Stimulated activated memory B cell treated with anti-CD40 and anti-IgM and Interleukin-4, amounts not matched to agents 10 μg/mL and 1 μg/mL and 100 μg/mL, for 72 hours (primary cell): ENCODE measurements around the gene NKAIN2.

ENCODE experiments used
- ATAC-seq: fragments of 150-1000 bp; cut with Tn5 transposase; 2 replicates; pipeline ENCODE4 v1.10.0; 2021
- H3K27ac Mint-ChIP-seq: one replicate; pipeline ENCODE4 v1.8.0; 2022; ENCODE audit warnings: mild to moderate bottlenecking, mixed read lengths
- H3K27me3 Mint-ChIP-seq: one replicate; pipeline ENCODE4 v1.8.0; 2022; ENCODE audit warnings: mixed read lengths
- H3K36me3 Mint-ChIP-seq: one replicate; pipeline ENCODE4 v1.8.0; 2022; ENCODE audit warnings: mixed read lengths
- H3K4me1 Mint-ChIP-seq: one replicate; pipeline ENCODE4 v1.8.0; 2022; ENCODE audit warnings: mixed read lengths
- H3K4me3 Mint-ChIP-seq: one replicate; pipeline ENCODE4 v1.8.0; 2022; ENCODE audit warnings: mild to moderate bottlenecking, moderate library complexity, mixed read lengths
- H3K9me3 Mint-ChIP-seq: one replicate; pipeline ENCODE4 v1.8.0; 2022; ENCODE audit warnings: mixed read lengths

Gene NKAIN2

GRCh38 chr6:124797224-124797623, 993.6 kb downstream of the NKAIN2 start:
- Mint-ChIP-seq H3K27ac (no peak overlapping the region), H3K36me3 (no peaks in the 10 kb centered on the region), H3K27me3 (no peaks in the 10 kb centered on the region), H3K4me3 (no peak overlapping the region), H3K9me3 (peaks cover 3% of the 10 kb centered on the region), H3K4me1 (no peaks in the 10 kb centered on the region)
- ATAC-seq: no peak

- no peaks in the 10 kb centered on the region for H3K36me3 Mint-ChIP-seq
- no peak overlapping the region for H3K4me3 Mint-ChIP-seq
- no peaks in the 10 kb centered on the region for H3K27me3 Mint-ChIP-seq
- no peak overlapping the region for H3K27ac Mint-ChIP-seq
- no peaks in the 10 kb centered on the region for H3K4me1 Mint-ChIP-seq
- ATAC-seq: no peak
- no peaks in the 10 kb centered on the region for H3K9me3 Mint-ChIP-seq
These were observed 995.4 kb downstream of the NKAIN2 start for GRCh38 chr6:124798942-124799496.

- H3K9me3 Mint-ChIP-seq: no peaks in the 10 kb centered on the region
- H3K4me3 Mint-ChIP-seq: no peak overlapping the region
- no peaks in the 10 kb centered on the region for H3K4me1 Mint-ChIP-seq
- no peaks in the 10 kb centered on the region for H3K36me3 Mint-ChIP-seq
- no peak for ATAC-seq
- no peak overlapping the region for H3K27ac Mint-ChIP-seq
- H3K27me3 Mint-ChIP-seq: no peaks in the 10 kb centered on the region
These were observed 996.0 kb downstream of the NKAIN2 start for GRCh38 chr6:124799638-124800037.

GRCh38 chr6:124800222-124800621, 996.6 kb downstream of the NKAIN2 start:
- Mint-ChIP-seq H3K4me1 (no peaks in the 10 kb centered on the region), H3K4me3 (no peak overlapping the region), H3K27ac (no peak overlapping the region), H3K27me3 (no peaks in the 10 kb centered on the region), H3K36me3 (no peaks in the 10 kb centered on the region), H3K9me3 (no peaks in the 10 kb centered on the region)
- no peak for ATAC-seq

- Mint-ChIP-seq H3K4me3 (no peak overlapping the region), H3K27me3 (no peaks in the 10 kb centered on the region), H3K36me3 (no peaks in the 10 kb centered on the region), H3K4me1 (no peaks in the 10 kb centered on the region), H3K27ac (no peak overlapping the region), H3K9me3 (peaks cover 6% of the 10 kb centered on the region)
- no peak for ATAC-seq
These were observed 1008.4 kb downstream of the NKAIN2 start for GRCh38 chr6:124812067-124812466.

- H3K36me3 Mint-ChIP-seq: no peaks in the 10 kb centered on the region
- no peaks in the 10 kb centered on the region for H3K4me1 Mint-ChIP-seq
- no peak for ATAC-seq
- H3K4me3 Mint-ChIP-seq: no peak overlapping the region
- H3K27ac Mint-ChIP-seq: no peak overlapping the region
- no peaks in the 10 kb centered on the region for H3K27me3 Mint-ChIP-seq
- peaks cover 9% of the 10 kb centered on the region for H3K9me3 Mint-ChIP-seq
These were observed 1015.7 kb downstream of the NKAIN2 start for GRCh38 chr6:124819346-124819745.

GRCh38 chr6:124822204-124822613, 1018.5 kb downstream of the NKAIN2 start:
- Mint-ChIP-seq H3K4me1 (no peaks in the 10 kb centered on the region), H3K4me3 (no peak overlapping the region)

GRCh38 chr6:124822721-124823120, 1019.1 kb downstream of the NKAIN2 start:
- Mint-ChIP-seq H3K27me3 (no peaks in the 10 kb centered on the region), H3K36me3 (no peaks in the 10 kb centered on the region), H3K27ac (no peak overlapping the region), H3K9me3 (peaks cover 6% of the 10 kb centered on the region), H3K4me3 (no peak overlapping the region), H3K4me1 (no peaks in the 10 kb centered on the region)
- ATAC-seq: no peak

More at GRCh38 chr6:124822204-124822613, 1018.5 kb downstream of the NKAIN2 start:
- ATAC-seq: no peak
- no peaks in the 10 kb centered on the region for H3K36me3 Mint-ChIP-seq
- H3K27me3 Mint-ChIP-seq: no peaks in the 10 kb centered on the region
- peaks cover 6% of the 10 kb centered on the region for H3K9me3 Mint-ChIP-seq
- no peak overlapping the region for H3K27ac Mint-ChIP-seq

- no peak for ATAC-seq
- Mint-ChIP-seq H3K27me3 (no peaks in the 10 kb centered on the region), H3K9me3 (peaks cover 6% of the 10 kb centered on the region)
These were observed 1019.8 kb downstream of the NKAIN2 start for GRCh38 chr6:124823240-124824111.

GRCh38 chr6:124825564-124825963, 1021.9 kb downstream of the NKAIN2 start:
- H3K4me1 Mint-ChIP-seq: no peaks in the 10 kb centered on the region
- H3K4me3 Mint-ChIP-seq: no peak overlapping the region
- no peak overlapping the region for H3K27ac Mint-ChIP-seq
- no peaks in the 10 kb centered on the region for H3K9me3 Mint-ChIP-seq
- no peaks in the 10 kb centered on the region for H3K27me3 Mint-ChIP-seq
- ATAC-seq: no peak
- H3K36me3 Mint-ChIP-seq: no peaks in the 10 kb centered on the region

More at GRCh38 chr6:124823240-124824111, 1019.8 kb downstream of the NKAIN2 start:
- H3K4me1 Mint-ChIP-seq: no peaks in the 10 kb centered on the region
- no peak overlapping the region for H3K27ac Mint-ChIP-seq
- no peaks in the 10 kb centered on the region for H3K36me3 Mint-ChIP-seq
- H3K4me3 Mint-ChIP-seq: no peak overlapping the region

GRCh38 chr6:124829822-124830221, 1026.2 kb downstream of the NKAIN2 start:
- no peaks in the 10 kb centered on the region for H3K4me1 Mint-ChIP-seq

GRCh38 chr6:124830506-124830905, 1026.8 kb downstream of the NKAIN2 start:
- Mint-ChIP-seq H3K9me3 (no peaks in the 10 kb centered on the region), H3K36me3 (no peaks in the 10 kb centered on the region), H3K4me3 (no peak overlapping the region), H3K4me1 (no peaks in the 10 kb centered on the region), H3K27me3 (no peaks in the 10 kb centered on the region), H3K27ac (no peak overlapping the region)
- ATAC-seq: no peak

More at GRCh38 chr6:124829822-124830221, 1026.2 kb downstream of the NKAIN2 start:
- H3K4me3 Mint-ChIP-seq: no peak overlapping the region
- H3K27me3 Mint-ChIP-seq: no peaks in the 10 kb centered on the region
- no peaks in the 10 kb centered on the region for H3K9me3 Mint-ChIP-seq
- H3K36me3 Mint-ChIP-seq: no peaks in the 10 kb centered on the region
- no peak overlapping the region for H3K27ac Mint-ChIP-seq
- no peak for ATAC-seq

- H3K4me3 Mint-ChIP-seq: no peak overlapping the region
- no peaks in the 10 kb centered on the region for H3K4me1 Mint-ChIP-seq
- H3K27ac Mint-ChIP-seq: no peak overlapping the region
- H3K36me3 Mint-ChIP-seq: no peaks in the 10 kb centered on the region
- no peaks in the 10 kb centered on the region for H3K9me3 Mint-ChIP-seq
- ATAC-seq: no peak
- H3K27me3 Mint-ChIP-seq: no peaks in the 10 kb centered on the region
These were observed 1050.8 kb downstream of the NKAIN2 start for GRCh38 chr6:124854338-124854922.

GRCh38 chr6:124857746-124858145, 1054.1 kb downstream of the NKAIN2 start:
- Mint-ChIP-seq H3K4me1 (no peaks in the 10 kb centered on the region), H3K27ac (no peak overlapping the region), H3K9me3 (no peaks in the 10 kb centered on the region), H3K4me3 (no peak overlapping the region), H3K27me3 (no peaks in the 10 kb centered on the region), H3K36me3 (no peaks in the 10 kb centered on the region)
- ATAC-seq: no peak

- Mint-ChIP-seq H3K9me3 (peaks cover 4% of the 10 kb centered on the region), H3K4me1 (no peaks in the 10 kb centered on the region), H3K27ac (no peak overlapping the region), H3K4me3 (no peak overlapping the region), H3K36me3 (no peaks in the 10 kb centered on the region), H3K27me3 (no peaks in the 10 kb centered on the region)
- no peak for ATAC-seq
These were observed 1054.9 kb downstream of the NKAIN2 start for GRCh38 chr6:124858564-124858963.

GRCh38 chr6:124859366-124859765, 1055.7 kb downstream of the NKAIN2 start:
- Mint-ChIP-seq H3K4me3 (no peak overlapping the region), H3K4me1 (no peaks in the 10 kb centered on the region), H3K36me3 (no peaks in the 10 kb centered on the region), H3K27ac (no peak overlapping the region), H3K9me3 (peaks cover 4% of the 10 kb centered on the region), H3K27me3 (no peaks in the 10 kb centered on the region)
- ATAC-seq: no peak
